C4-2B (cell line): Measurements from ENCODE around the gene PID1.

Experiments used
- ZFX ChIP-seq: fragments of 450-650 bp; IDR thresholded peaks from 2 replicates; pipeline ENCODE4 v1.6.1; 2017
- TF ChIP-seq, protein P1 (sequence below): fragments of 450-650 bp; conservative IDR thresholded peaks from 2 replicates; pipeline ENCODE4 v1.5.1; 2017; ENCODE audit warnings: mild to moderate bottlenecking

DNA sequence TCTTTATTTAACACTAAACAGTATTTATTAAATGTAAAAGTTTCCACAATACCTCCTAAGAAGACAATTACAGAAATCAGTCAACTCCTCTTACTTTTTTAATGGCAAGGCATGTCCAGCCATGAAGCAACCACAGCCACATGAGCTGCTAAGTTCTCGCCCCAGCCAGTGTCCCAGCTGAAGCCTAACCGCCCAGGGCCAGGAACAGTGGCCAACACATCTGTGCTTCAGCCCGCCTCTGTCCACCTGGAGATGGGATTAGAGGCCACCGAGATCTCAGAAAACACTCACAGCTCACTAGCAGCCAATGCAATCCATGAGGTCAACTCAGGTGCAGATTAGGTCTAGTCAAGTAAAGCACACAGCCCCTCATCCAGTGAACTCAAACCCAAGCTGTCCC, 40.2 kb downstream of the PID1 start:
- TF ChIP-seq, protein P1, sequence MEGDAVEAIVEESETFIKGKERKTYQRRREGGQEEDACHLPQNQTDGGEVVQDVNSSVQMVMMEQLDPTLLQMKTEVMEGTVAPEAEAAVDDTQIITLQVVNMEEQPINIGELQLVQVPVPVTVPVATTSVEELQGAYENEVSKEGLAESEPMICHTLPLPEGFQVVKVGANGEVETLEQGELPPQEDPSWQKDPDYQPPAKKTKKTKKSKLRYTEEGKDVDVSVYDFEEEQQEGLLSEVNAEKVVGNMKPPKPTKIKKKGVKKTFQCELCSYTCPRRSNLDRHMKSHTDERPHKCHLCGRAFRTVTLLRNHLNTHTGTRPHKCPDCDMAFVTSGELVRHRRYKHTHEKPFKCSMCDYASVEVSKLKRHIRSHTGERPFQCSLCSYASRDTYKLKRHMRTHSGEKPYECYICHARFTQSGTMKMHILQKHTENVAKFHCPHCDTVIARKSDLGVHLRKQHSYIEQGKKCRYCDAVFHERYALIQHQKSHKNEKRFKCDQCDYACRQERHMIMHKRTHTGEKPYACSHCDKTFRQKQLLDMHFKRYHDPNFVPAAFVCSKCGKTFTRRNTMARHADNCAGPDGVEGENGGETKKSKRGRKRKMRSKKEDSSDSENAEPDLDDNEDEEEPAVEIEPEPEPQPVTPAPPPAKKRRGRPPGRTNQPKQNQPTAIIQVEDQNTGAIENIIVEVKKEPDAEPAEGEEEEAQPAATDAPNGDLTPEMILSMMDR, result no peak
- no peak for TF ChIP-seq ZFX
